K562 (cell line): ENCODE results near the gene CARMIL3. TPM values are rescaled to one million over a fixed set of nuclear protein-coding genes. Genes with fewer than 3 reads are reported as not detected.

Source experiments
- ATAC-seq: fragments of 200-7000 bp; cut with Tn5 transposase; 3 replicates; pipeline ENCODE4 v1.9.1; 2020; ENCODE audit warnings: moderate library complexity
- BruUV-seq: library from RNA; stranded (reverse); fragments of 400-500 nt; replicated peaks from 2 replicates; lab custom pipeline; 2021; lab: Mats Ljungman, UMichigan
- CTCF ChIA-PET: fragments of 300-600 bp; formaldehyde crosslinking; extraction: SDS; loops from one replicate; lab custom pipeline; 2021; ENCODE audit warnings: low intra/inter-chr PET ratio; lab: Yijun Ruan, JAX
- POLR2A ChIA-PET: fragments of 300-600, 350-650 bp; sonication (Branson Sonifier 250); formaldehyde crosslinking; extraction: SDS; loops from one replicate; lab custom pipeline; 2021; ENCODE audit warnings: antibody characterized with exemption, inconsistent platforms; lab: Yijun Ruan, JAX
- DNase-seq, 4 experiments: peaks; one replicate each; pipeline versions ENCODE4 v3.0.0 to v3.0.0-alpha.2; 2011 to 2018; ENCODE audit warnings: low spot score in 3 of 4, mixed read lengths in 3 of 4; ENCODE audit errors: extremely low read depth in 1 of 4
- FAIRE-seq: peaks from 2 replicates; lab custom pipeline; 2011; peaks lifted over from hg19 to GRCh38; lab: Jason Lieb, UNC
- H2AFZ ChIP-seq: 2 replicates; pipeline ENCODE4 v1.6.0; 2011; ENCODE audit warnings: low read depth, low read length, control low read depth, inconsistent platforms
- H3K27ac ChIP-seq: fragments of 200-600 bp; 3 replicates; pipeline ENCODE4 v1.8.0; 2011; ENCODE audit warnings: low read depth, mild to moderate bottlenecking, control low read depth, inconsistent platforms, low read length, moderate library complexity, mixed read lengths; ENCODE audit errors: extremely low read depth
- H3K27me3 ChIP-seq, 2 experiments: fragments of 300-600 bp in 1 of 2; 2 replicates in 1 of 2; 3 replicates in 1 of 2; pipeline versions ENCODE4 v1.6.0 to v1.8.0; 2011; ENCODE audit warnings: inconsistent platforms in 2 of 2, low read length in 2 of 2, mild to moderate bottlenecking in 1 of 2, mixed read lengths in 1 of 2, moderate library complexity in 1 of 2; ENCODE audit not compliant: control insufficient read depth in 2 of 2, insufficient read depth in 2 of 2
- H3K36me3 ChIP-seq: fragments of 300-600 bp; 3 replicates; pipeline ENCODE4 v1.8.0; 2011; ENCODE audit warnings: mild to moderate bottlenecking, low read length, inconsistent platforms; ENCODE audit not compliant: control insufficient read depth, insufficient read depth
- H3K4me1 ChIP-seq, 2 experiments: fragments of 200-600 bp in 1 of 2; replicated peaks in 1 of 2; 2 replicates in 1 of 2; 3 replicates in 1 of 2; pipeline versions ENCODE4 v1.5.1 to v1.8.0; 2011; ENCODE audit warnings: inconsistent platforms in 2 of 2, low read length in 2 of 2, mild to moderate bottlenecking in 1 of 2, mixed read lengths in 1 of 2, moderate library complexity in 1 of 2; ENCODE audit not compliant: control insufficient read depth in 2 of 2, insufficient read depth in 2 of 2
- H3K4me2 ChIP-seq: 2 replicates; pipeline ENCODE4 v1.6.1; 2011; ENCODE audit warnings: low read length, control low read depth, inconsistent platforms, mixed read lengths; ENCODE audit not compliant: insufficient read depth
- H3K4me3 ChIP-seq: fragments of 200-600 bp; sonication (generic), shearing (Covaris generic); 2 replicates; pipeline ENCODE4 v1.5.1; 2016; ENCODE audit warnings: control low read depth, inconsistent platforms
- H3K79me2 ChIP-seq: fragments of 200-600 bp; 3 replicates; pipeline ENCODE4 v1.8.0; 2011; ENCODE audit warnings: low read length, inconsistent platforms; ENCODE audit not compliant: control insufficient read depth, insufficient read depth
- H3K9ac ChIP-seq, 2 experiments: 2 replicates each; pipeline versions ENCODE4 v1.6.0 to v1.6.1; 2011; ENCODE audit warnings: low read depth in 2 of 2, low read length in 2 of 2, control low read depth in 1 of 2, inconsistent platforms in 1 of 2, mild to moderate bottlenecking in 1 of 2, mixed read lengths in 1 of 2; ENCODE audit not compliant: insufficient read depth in 1 of 2
- H3K9me1 ChIP-seq: one replicate; pipeline ENCODE4 v1.6.0; 2011; ENCODE audit warnings: inconsistent platforms, mild to moderate bottlenecking, low read length, moderate library complexity; ENCODE audit not compliant: control insufficient read depth, insufficient read depth
- H3K9me3 ChIP-seq: replicated peaks from 2 replicates; pipeline ENCODE4 v1.5.1; 2011; ENCODE audit warnings: low read depth, low read length, inconsistent platforms; ENCODE audit not compliant: control insufficient read depth, insufficient read depth
- H4K20me1 ChIP-seq: replicated peaks from 2 replicates; pipeline ENCODE4 v1.6.1; 2011; ENCODE audit warnings: low read length, inconsistent platforms, mixed read lengths; ENCODE audit not compliant: control insufficient read depth, insufficient read depth
- BCOR ChIP-seq: fragments of 450-650 bp; IDR thresholded peaks from 2 replicates; pipeline ENCODE4 v1.6.1; 2016
- CBX5 ChIP-seq: IDR thresholded peaks from 2 replicates; pipeline ENCODE4 v1.6.1; 2014; ENCODE audit warnings: low read depth, borderline replicate concordance
- CEBPB ChIP-seq: fragments of 450-650 bp; IDR thresholded peaks from 2 replicates; pipeline ENCODE4 v1.6.1; 2016; ENCODE audit warnings: missing genetic modification characterization, missing compliant biosample characterization
- CREM ChIP-seq: IDR thresholded peaks from 2 replicates; pipeline ENCODE4 v1.6.1; 2014; ENCODE audit warnings: antibody characterized with exemption, low read depth
- ETV1 ChIP-seq: fragments of 450-650 bp; conservative IDR thresholded peaks from 2 replicates; pipeline ENCODE4 v1.6.1; 2016; ENCODE audit warnings: missing genetic modification characterization, control low read depth, low read depth, missing compliant biosample characterization
- FOXJ2 ChIP-seq: fragments of 200-800 bp; sonication (Bioruptor generic); IDR thresholded peaks from 2 replicates; pipeline ENCODE4 v1.6.1; 2016; ENCODE audit warnings: missing genetic modification characterization, missing compliant biosample characterization
- GTF2A2 ChIP-seq: IDR thresholded peaks from 2 replicates; pipeline ENCODE4 v1.6.1; 2016; ENCODE audit warnings: mild to moderate bottlenecking, missing genetic modification characterization, missing compliant biosample characterization
- KLF16 ChIP-seq: IDR thresholded peaks from 2 replicates; pipeline ENCODE4 v1.6.1; 2016; ENCODE audit warnings: antibody characterized with exemption
- NEUROD1 ChIP-seq: fragments of 150-350 bp; IDR thresholded peaks from 2 replicates; pipeline ENCODE4 v1.6.1; 2014; ENCODE audit warnings: borderline replicate concordance, low read length, low read depth; ENCODE audit not compliant: partially characterized antibody
- RB1 ChIP-seq: fragments of 450-650 bp; IDR thresholded peaks from 2 replicates; pipeline ENCODE4 v1.6.1; 2017; ENCODE audit warnings: low read depth, mild to moderate bottlenecking
- RCOR1 ChIP-seq, 2 experiments: IDR thresholded peaks; 2 replicates each; pipeline ENCODE4 v1.6.1; 2012; ENCODE audit warnings: low read depth in 2 of 2, low read length in 2 of 2, borderline replicate concordance in 1 of 2, improper control_type of control experiment in 1 of 2
- ZNF507 ChIP-seq: conservative IDR thresholded peaks from 2 replicates; pipeline ENCODE4 v1.6.1; 2017; ENCODE audit warnings: missing genetic modification characterization, missing compliant biosample characterization
- ZNF551 ChIP-seq: fragments of 250-450 bp; sonication (Bioruptor Pico); IDR thresholded peaks from 2 replicates; pipeline ENCODE4 v1.5.0; 2021; ENCODE audit warnings: mild to moderate bottlenecking, moderate library complexity
- ZNF76 ChIP-seq: fragments of 250-450 bp; sonication (Bioruptor Pico); IDR thresholded peaks from 2 replicates; pipeline ENCODE4 v1.4.0; 2020; ENCODE audit warnings: mild to moderate bottlenecking, moderate library complexity, borderline replicate concordance
- ZNF780A ChIP-seq: fragments of 250-450 bp; sonication (Bioruptor Pico); IDR thresholded peaks from 2 replicates; pipeline ENCODE4 v1.5.0; 2021; ENCODE audit warnings: mild to moderate bottlenecking
- WGBS: fragments of 100-300 bp; shearing (Covaris generic); methylation state at CpG from one replicate; pipeline ENCODE4 v1.1.6; 2016; ENCODE audit warnings: low coverage, mixed read lengths; ENCODE audit not compliant: insufficient coverage; ENCODE audit errors: missing lambda C conversion rate; 5-methylcytosine and 5-hydroxymethylcytosine counted together
- in situ Hi-C: fragments of 300-500 bp; cut with MboI; formaldehyde crosslinking; loops from 4 replicates; pipeline ENCODE4 v1.15.0; 2018; ENCODE audit warnings: inconsistent platforms, mixed read lengths
- intact Hi-C: fragments of 100-400 bp; cut with micrococcal nuclease; formaldehyde crosslinking; loops from 2 replicates; pipeline ENCODE4 v1.14.2; 2022
- polyA plus RNA-seq, 8 experiments: library from polyadenylated mRNA; depleted of rRNA in 4 of 8; stranded (reverse) in 5 of 8; unstranded in 3 of 8; fragments of >200 nt; fragmentation: Nextera tagmentation in 2 of 8; fragmentation: Illumina TruSeq in 1 of 8; extraction: Ambion mirVana in 2 of 8; extraction: Trizol in 1 of 8; gene quantifications; 2 replicates each; pipeline versions ENCODE4 v1.2.1 to v1.2.3, GENCODE V29; 2011 to 2014; ENCODE audit warnings: inconsistent platforms in 1 of 8, missing spikeins in 1 of 8
- total RNA-seq, 7 experiments: library from RNA; depleted of rRNA in 6 of 7; stranded (reverse); fragments of >200 nt in 6 of 7; fragmentation: Illumina TruSeq in 2 of 7; extraction: Trizol in 2 of 7; gene quantifications; 2 replicates each; pipeline versions ENCODE4 v1.2.1 to v1.2.3, GENCODE V29; 2011 to 2021; ENCODE audit warnings: low replicate concordance in 1 of 7
- TF ChIP-seq, protein P1 (sequence below): fragments of 250-450 bp; sonication (Bioruptor Pico); IDR thresholded peaks from 2 replicates; pipeline ENCODE4 v1.5.0; 2021

CARMIL3 gene
- total and polyA plus RNA-seq, 9 of the 15 experiments (the other 6 are each of a cell fraction or from before 2014, with no cell fraction given): 0.01 to 0.11 (median 0.05) TPM; not detected in 5

DNA sequence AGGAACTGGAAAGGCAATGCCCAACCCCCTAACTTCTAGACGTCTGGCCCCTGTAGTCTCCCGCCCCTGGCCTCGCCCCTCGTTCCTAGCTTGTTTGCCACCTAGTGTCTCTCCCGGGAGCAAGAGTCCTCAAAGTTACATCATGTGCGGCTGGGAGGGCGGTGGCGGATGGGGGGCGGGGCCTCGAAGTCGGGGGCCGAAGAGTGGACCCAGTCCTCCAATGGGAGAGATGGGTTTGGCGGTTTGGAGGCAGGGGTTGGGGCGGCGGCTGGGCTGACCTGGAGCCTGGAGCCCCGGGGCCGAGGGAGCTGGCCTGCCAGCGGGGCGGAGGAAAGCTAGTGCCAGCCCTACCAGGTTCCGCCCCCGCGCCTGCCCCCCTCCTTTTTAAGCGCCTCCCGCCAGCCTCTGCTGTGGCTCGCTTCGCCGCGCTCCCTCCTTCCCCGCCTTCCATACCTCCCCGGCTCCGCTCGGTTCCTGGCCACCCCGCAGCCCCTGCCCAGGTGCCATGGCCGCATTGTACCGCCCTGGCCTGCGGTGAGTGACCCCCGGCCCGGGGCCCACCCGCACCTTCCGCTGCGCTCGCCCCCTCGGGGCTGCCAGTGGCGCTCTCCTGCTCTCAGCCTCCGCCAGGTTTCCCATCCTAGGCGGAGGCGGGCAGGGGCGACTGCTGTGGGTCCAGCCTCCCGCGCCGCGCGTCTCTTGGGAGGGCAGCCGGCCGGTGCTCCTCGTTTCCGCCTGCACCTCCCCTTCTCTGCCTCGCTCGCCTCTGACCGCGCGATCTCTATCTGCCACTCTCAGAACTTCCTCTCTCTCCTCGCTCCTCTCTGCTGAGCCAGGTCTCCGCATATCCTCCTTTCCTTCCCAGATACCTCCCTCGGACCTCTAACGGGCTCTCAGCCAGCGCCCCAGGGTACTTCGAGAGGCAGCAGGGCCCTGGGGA is 42.4 kb downstream of the CARMIL3 start, which contains the start of gene PCK2:
Gene PCK2 (plus strand): TSS at position 411 of the 940 bp plus-strand sequence. CDS start 95 bp downstream, at position 506.
- Histone ChIP-seq H3K9ac (peak within 1 kb of the TSS; percentile 96 to 100), H3K4me3 (peak within 1 kb of the TSS; percentile 99), H3K27ac (peak within 1 kb of the TSS; percentile 98), H4K20me1 (0 out of 2 replicates have a peak, but pooled peaks cover 2% of the 10 kb centered on the region), H3K79me2 (peaks cover 29% of the 10 kb centered on the region), H3K9me1 (no peaks in the 10 kb centered on the region), H3K9me3 (no peaks in the 10 kb centered on the region), H3K27me3 (no peaks in the 10 kb centered on the region), H3K36me3 (peaks cover 25% of the 10 kb centered on the region; the same call in 2 of the 3 replicates), H3K4me1 (peaks cover 20 to 22% of the 10 kb centered on the region in 2 experiments; a peak in 4 of 5 replicates), H3K4me2 (peak within 1 kb of the TSS; percentile 95), H2AFZ (peak within 1 kb of the TSS; percentile 77)
- ChIA-PET CTCF (no interaction called here), POLR2A (interaction anchor here (0.5 to 5.8 kb wide), 25 partner anchors 9 to 655 kb away, joined by 3 to 40 read pairs (median 4); partner anchors contain the start of genes DCAF11, EMC9, IRF9 and PSME1)
- no TSS peak for BruUV-seq
- 2% methylated on average over 24 of the region's 68 CpGs for WGBS
- peak; percentile 92 for ATAC-seq
- peak; percentile 92 to 97 (median 96) for DNase-seq
- in situ Hi-C loops: loop anchor here (5.0 kb wide), 1 partner anchor 37 kb away; no protein-coding TSS in a partner anchor
- intact Hi-C loops: loop anchor here (2.0 to 10.0 kb wide), 3 partner anchors 21 to 79 kb away; partner anchors contain the start of genes DCAF11, EMC9, NRL and PSME2
- FAIRE-seq: peak; percentile 80
- TF ChIP-seq CBX5: no peak
- no peak for TF ChIP-seq KLF16
- peak; percentile 70; the same call in 1 of the 2 replicates for TF ChIP-seq FOXJ2
- peak; percentile 62 for TF ChIP-seq ETV1 (tag)
- peak; percentile 48 for TF ChIP-seq RB1
- TF ChIP-seq ZNF551: no peak
- 0 out of 2 replicates have a peak, but pooled peaks have one; percentile 27 for TF ChIP-seq BCOR
- TF ChIP-seq RCOR1 (IDR thresholded peaks at IDR 0.05; ENCODE audit: borderline replicate concordance in 1 of 2, low read depth in 2 of 2, low read length in 2 of 2): no peak
- peak; percentile 34; the same call in 1 of the 2 replicates for TF ChIP-seq CEBPB (tag)
- TF ChIP-seq ZNF507: no peak
- TF ChIP-seq, protein P1, sequence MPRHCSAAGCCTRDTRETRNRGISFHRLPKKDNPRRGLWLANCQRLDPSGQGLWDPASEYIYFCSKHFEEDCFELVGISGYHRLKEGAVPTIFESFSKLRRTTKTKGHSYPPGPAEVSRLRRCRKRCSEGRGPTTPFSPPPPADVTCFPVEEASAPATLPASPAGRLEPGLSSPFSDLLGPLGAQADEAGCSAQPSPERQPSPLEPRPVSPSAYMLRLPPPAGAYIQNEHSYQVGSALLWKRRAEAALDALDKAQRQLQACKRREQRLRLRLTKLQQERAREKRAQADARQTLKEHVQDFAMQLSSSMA (CRISPR knock-in tag): 0 out of 2 replicates have a peak, but pooled peaks have one; percentile 69
- TF ChIP-seq NEUROD1: peak; percentile 36
- no peak for TF ChIP-seq ZNF76
- TF ChIP-seq CREM: peak; percentile 36; the same call in 1 of the 2 replicates
- peak; percentile 62; the same call in 1 of the 2 replicates for TF ChIP-seq GTF2A2 (tag)
- TF ChIP-seq ZNF780A (CRISPR knock-in tag): 0 out of 2 replicates have a peak, but pooled peaks have one; percentile 45
